Right forelimb (tissue), 1 donor: ENCODE measurements around the gene MEOX1.
A peak's percentile ranks its signal among the peaks of the same experiment; 100 is the strongest.

Experiments
- DNase-seq: peaks from one replicate; pipeline ENCODE4 v3.0.0-alpha.2; 2018

MEOX1 gene

DNA sequence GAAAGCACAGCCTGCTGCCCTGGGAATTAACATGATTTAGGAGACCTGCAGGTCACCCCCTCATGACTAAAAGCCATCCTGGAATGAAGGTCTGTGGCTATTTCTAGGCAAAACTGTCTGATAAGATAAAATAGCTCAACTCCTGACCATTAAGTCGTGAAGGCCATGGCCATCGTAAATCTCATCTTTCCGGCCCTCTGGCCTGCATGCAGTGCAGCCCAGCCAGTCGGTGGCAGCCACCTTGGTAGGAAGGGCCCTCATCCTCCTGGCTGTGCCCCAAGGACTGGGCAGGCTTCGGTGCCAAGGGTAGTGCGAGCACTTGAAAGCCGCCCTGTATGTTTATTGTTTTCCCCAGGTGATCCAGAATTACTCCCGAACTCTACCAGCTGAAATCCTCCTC lies 18.2 kb upstream of the MEOX1 start:
- DNase-seq = no peak

DNA sequence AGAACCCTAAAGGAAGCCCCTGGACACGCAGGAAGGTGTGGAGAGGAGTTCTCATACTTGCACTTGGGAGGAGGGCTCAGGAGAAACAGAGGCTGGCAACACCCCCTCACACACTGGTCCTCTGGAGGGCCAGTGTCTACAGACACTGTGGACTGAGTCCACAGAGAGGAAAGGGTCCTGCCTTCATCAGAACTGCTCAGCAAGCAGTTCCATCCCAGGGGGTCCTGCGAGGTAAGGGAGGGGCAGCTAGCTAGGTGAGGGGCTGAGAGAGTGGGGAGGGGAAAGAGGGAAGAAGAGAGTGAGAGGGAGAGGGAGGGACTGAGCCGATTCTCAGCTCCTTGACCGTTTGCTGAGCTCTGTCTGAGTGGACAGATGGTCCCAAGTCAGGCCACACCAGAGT lies 17.7 kb upstream of the MEOX1 start:
- no peak for DNase-seq

DNA sequence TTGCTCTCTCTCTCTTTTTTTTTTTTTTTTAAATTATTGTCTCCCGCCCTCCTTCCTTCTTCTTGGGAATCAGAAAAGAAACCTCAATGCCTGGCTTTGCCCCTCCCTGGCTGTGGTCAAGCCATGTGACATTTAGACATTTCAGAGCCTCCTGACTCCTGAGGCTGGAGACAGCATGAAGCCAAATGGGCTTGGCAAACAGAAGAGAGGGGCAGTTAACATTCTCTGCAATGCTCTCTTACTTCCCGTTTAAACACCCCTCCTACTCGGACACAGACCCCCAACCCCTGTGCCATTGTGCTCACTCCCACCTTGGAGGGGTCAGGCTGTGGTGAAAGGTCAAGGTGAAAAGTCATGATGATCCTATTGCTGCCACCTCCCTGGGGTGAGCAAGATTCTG lies 14.7 kb upstream of the MEOX1 start:
- no peak for DNase-seq

DNA sequence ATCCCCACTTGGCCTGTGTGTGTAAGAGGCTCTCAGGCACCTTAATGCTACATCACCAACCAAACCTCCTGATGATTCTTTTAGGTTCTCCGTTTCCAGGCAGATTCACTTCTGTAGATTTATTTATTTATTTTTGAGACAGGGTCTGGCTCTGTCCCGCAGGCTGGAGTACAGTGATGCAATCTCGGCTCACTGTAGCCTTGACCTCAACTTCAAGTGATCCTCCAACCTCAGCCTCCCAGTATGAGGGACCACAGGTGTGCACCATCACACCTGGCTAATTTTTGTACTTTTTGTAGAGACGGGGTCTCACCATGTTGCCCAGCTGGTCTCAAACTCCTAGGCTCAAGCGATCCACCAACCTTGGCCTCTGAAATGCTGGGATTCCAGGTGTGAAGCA lies 12.7 kb upstream of the MEOX1 start:
- no peak for DNase-seq

DNA sequence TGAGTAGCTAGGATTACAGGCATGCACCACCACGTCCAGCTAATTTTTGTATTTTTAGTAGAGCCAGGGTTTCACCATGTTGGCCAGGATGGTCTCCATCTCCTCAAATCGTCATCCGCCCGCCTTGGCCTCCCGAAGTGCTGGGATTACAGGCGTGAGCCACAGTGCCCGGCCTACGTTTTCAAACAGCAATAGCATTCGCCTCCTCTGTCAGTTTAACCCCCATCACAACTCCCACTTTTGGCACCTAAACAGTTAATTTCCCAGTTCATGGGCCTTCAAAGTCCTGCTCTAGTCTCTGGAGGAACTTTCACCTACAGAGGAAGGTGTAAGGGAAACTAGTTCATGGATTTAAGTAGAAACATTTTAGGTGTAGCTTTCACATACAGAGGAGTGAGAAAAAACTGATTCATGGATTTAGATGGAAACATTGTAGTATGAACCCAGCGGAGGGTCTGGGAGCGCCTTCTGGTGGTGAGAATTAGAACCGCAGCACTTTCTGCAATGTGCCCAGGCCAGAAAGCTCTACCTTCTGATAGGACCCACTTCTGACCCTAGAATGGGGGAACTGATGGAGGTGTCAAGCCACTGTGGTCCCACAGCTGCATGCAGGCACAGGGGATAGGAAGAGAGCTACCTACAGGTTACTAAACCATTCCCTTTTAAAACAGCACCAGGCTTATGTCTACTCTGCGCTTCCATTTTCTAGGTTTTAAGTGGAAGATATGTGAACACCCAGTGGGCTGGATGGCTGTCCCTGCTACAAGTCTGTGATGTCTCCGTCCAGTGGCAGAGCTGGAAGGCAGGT lies 12.0 kb upstream of the MEOX1 start:
- peak; percentile 84 for DNase-seq

DNA sequence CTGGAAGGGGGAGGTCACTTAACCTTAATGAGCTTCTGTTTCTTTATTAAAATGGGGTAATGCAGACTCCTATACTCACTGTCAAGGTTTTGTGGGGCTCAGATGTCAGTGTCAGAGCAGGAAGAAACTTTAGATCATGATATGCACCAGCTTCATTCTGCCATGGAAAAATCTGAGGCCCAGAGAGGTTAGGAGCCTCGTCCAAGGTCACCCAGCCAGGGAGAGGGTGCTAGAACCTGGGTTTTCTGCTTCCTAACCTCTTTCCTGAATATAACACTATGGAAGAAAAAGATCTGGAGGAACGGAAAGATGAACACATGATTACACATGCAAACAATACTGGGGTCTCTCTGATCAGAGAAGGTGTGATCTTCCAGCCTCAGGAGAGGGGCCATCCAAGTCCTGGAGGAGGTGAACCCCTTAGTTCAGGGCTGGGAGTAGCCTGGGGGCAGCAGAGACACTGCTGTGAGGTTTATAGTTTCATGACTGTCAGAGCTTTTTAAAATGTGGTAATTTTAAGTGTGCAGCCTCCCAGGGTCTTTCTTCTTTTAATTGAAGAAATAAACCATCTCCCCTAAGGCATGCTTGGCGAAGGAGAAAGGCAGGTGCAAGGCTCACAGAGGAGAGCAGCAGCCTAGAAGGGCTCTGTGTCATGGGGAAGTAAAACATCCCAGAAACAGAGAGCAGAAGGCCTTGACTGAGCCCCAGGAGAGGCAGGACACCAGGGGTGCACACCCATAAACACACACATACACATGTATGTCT lies 10.2 kb upstream of the MEOX1 start:
- DNase-seq = no peak

DNA sequence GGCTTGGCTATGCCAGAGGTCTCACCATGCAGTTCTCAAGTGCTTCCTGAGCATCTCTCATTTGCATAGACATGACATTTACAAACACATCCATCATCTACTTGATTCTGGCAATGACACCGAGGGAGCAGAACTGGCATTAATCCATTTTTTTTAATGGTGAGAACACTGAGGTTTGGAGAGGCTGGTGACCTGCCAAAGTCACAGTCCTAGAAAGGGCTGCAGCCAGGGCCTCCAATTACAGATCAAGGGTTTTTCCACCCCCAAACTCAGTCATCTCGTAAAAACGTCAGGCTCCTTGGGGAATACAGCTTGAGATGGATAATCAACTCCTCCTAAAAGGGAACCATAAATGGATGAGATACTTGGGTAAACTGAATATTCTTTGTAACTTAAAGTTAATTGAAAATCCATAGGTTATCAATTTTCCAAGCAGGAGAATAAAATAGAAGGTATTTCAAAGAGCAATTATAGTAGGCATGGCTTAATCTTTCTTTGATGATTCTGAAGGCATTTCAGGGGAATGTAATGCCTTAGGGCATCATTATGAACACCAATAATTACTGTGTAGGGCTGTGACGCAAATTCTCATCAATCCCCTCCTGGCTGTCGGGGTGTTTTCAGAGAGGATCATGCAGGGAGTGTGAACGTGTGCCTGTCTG lies 9.4 kb upstream of the MEOX1 start:
- DNase-seq = no peak

DNA sequence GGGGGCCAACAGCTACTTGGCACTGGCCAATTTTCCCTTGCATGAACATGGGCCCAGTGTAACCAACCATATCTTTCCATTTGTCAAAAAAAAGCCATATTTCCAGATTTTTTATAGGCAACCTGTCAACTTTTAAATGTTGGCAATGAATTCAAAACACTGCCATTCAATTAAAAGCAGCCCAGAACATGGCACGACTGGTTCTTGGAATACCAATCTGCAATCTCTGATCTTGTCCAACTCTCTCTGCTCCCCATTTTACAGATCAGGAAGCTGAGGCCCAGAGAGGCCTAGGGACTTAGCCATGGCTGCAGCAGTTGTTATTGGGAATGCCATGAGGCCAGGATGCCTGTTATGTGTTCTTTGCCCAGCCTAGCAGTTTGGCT lies 8.9 kb upstream of the MEOX1 start:
- no peak for DNase-seq

DNA sequence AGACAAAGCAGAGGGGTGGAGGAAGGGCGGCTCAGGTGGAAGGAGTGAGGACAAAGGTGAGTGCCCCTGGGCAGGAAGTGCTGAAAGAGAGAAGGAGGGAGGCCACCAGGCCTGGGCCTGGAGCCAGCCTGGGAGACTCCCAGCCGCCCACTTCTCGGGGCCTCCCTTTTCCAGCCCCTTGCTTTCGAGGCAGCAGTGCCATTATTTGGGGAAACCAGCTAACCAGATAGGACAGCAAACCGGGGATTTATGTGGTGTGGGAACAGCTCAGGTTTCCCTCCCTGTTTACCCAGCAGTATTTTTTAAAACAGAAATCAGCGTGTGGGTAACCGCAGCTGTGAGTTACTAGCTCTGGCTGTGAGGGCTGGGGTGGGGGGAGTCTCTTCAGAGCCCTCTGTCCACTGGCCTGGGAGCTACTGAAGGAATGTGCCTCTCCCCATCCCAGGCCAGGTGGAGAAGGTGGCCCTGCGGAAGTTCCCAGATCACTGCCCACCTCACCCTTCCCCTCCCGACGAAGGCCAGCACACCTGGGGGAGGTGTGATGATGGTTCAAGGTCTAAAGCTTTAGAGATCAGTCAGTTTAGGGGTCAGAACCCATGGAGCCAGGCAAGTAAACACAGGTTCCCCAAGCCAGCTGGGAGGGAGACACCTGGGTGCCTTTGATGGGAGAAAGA lies 8.4 kb upstream of the MEOX1 start:
- DNase-seq = no peak

DNA sequence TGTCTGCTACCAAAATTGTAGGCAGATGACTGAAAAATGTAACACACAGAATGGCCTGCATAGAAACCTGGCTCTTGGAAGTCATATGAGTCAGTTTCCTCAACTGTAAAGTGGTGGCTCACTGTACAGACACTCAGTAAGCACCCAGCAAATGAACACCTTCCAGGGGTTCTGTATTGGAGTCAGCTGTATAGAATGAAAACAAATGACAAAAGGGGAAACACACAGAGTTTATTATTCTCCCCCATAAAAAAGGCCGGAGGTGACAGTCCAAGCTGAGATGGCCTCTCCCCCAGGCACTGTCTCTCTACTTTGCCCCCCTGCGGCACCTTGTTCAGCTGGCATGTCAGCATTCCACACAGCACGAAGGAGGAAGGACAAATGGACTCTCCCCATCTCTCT lies 6.2 kb upstream of the MEOX1 start:
- DNase-seq = no peak

DNA sequence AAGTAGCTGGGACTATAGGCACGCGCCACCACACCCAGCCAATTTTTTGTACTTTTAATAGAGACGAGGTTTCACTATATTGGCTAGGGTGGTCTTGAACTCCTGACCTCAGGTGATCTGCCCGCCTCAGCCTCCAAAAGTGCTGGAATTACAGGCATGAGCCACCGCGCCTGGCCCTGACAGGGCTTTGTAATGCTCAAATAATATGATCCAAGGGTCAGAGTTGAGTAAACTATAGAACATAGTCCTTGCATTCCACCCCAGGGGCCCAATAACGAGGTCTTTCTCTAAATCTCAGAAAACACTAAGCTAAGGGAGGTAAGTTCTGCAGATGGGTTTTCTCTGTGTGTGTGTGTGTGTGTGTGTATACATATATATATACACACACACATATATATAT lies 5.8 kb upstream of the MEOX1 start:
- DNase-seq = no peak

DNA sequence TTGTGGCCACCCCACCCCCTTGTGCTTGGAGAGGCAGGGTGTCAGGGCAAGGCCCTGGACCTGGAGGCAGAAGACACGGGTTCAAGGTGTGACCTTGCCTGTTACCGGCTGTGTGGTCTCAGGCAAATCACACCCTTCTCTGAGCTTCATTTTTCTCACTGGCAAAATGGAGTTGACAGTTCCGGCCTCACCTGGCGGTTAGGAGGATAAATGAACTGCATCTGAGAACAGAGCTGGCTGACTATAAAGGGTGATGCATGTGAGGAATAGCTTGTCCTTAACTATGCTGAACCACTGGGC lies 4.2 kb upstream of the MEOX1 start:
- no peak for DNase-seq

DNA sequence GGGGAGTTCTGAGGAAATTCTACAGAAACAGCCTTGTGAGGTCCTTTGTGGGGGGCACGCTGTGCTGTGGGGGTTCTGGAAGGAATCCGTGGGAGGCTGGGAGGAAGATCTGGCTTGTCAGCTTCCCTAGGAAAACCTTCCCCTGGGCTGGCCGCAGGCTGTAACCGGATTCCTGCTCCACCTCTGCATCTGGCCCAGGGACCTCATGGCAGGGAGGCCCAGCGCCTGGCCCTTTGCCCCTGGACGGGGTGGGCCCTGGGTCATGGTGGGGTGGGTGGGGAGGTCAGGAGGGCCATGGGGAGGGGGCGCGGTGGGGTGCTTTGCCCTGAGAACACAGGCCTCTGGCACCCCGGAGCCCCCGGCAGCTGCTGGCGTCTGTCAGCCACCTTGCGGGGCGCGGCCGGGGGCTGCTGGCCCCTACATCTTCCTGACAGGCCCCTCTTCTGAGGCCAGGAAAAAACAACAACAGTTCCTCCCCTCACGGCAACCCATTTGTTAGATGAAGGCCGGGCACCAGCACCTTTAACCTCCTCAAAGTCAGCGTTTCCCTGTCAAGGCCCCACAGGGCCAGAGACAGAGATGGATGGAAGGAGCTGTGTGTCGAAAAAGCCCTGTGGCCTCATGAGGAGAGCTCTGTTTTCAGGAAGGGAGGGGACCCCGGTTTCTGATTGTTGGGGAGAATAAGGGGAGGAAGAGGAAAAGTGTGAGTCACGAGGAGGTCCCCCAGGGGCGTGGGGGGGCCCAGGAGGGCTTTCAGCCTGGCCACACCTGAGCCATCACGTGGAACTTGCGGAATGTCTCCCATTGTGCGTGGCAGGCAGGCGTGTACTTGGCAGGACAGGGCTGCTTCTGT lies 3.6 kb upstream of the MEOX1 start:
- peak; percentile 78 for DNase-seq

DNA sequence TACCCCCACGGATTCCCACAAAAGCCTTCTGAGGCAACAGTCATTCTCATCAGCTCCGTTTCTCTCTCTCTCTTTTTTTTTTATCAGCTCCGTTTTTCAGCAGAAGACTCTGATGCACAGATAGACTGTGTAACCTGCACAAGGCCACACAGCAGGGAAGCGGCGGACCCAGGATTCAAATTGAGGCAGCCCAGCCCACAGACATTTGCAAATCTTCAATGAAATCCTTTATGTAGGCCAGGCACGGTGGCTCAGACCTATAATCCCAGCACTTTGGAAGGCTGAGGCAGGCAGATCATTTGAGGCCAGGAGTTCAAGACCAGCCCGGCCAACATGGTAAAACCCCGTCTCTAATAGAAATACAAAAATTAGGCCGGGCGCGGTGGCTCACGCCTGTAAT lies 2.4 kb upstream of the MEOX1 start:
- no peak for DNase-seq

DNA sequence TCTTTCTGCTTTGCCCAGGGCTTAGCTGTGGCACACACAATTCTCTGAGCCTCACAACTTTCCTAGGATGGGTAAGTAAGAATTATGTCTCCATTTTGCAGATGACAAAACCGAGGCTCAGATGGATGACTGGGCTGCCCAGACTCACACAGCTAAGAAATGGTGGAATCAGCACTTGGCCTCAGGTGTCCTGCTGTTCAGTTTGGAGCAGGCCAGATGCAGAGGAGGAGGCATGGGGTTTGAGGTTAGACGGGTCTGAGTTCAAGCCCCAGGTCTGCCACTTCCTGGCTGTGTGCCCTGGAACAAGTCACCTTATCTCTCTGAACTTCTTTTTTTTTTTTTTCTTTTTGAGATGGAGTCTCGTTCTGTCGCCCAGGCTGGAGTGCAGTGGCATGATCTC lies 1.7 kb upstream of the MEOX1 start:
- DNase-seq = no peak

DNA sequence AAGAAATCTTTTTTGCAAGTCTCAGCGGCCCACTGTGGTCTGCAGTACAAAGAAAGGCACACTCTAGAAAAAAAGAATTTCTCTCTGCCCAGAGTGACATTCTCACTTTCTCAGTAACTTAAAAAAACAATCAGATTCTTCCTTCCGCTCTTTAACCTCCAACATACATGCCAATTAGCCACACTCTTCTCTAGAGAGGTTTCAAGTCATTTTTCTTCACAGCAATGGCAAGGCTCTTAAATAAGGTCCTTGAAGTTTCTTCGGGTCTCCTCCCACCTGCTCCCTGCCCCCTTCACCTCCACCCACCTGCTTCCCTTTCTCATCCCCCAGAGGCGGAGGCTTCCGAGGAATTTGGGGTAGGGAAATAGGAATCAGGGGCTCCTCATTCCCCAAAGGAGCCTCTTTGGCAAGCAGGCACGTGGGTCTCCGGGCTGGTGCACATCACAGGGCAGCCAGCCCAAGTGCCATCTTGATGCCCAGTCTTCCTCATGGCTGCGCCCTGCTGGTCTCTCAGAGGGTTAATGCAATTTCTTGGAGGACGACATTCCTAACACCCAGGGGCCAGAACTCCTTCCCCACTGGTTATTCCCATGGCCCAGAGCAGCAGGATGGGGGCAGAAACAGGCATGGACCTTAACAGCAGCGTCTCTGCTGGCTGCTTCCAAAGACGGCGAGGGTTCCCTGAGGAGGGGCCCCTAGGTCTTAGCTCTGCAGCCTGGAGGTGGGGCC lies 855 bp upstream of the MEOX1 start:
- no peak for DNase-seq

DNA sequence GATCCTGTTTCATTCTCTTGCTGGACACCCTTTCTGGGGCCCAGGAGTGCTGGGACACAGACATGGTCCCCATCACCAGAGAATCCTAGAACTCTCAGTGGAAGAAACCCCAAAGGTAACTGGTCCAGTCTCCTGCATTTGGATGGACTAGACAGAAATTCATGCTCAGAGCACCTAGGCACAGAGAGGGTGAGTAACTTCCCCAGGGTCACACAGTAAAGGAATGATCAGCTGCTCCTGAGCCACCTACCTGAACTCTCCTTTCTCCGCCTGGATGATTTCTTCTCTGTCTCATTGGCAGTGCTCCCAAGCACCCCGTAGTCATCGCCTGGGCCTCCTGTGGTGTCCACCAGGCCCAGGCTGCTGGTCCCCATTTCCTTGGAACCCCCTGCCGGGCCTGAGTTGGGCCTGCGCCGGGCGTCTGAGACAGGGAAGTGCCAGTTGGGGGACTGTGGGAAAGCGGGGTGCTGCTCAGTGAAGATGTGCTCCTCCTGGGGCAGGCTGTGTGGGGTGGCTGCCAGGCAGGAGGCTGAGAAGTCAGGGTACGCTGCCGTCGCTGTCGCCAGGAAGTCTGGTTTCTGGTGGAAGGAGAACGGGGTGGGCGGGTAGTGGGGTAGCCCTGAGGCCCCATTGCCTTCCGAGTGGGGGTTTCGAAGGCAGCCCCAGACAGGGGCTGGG lies 767 bp downstream of the MEOX1 start:
- DNase-seq = no peak

DNA sequence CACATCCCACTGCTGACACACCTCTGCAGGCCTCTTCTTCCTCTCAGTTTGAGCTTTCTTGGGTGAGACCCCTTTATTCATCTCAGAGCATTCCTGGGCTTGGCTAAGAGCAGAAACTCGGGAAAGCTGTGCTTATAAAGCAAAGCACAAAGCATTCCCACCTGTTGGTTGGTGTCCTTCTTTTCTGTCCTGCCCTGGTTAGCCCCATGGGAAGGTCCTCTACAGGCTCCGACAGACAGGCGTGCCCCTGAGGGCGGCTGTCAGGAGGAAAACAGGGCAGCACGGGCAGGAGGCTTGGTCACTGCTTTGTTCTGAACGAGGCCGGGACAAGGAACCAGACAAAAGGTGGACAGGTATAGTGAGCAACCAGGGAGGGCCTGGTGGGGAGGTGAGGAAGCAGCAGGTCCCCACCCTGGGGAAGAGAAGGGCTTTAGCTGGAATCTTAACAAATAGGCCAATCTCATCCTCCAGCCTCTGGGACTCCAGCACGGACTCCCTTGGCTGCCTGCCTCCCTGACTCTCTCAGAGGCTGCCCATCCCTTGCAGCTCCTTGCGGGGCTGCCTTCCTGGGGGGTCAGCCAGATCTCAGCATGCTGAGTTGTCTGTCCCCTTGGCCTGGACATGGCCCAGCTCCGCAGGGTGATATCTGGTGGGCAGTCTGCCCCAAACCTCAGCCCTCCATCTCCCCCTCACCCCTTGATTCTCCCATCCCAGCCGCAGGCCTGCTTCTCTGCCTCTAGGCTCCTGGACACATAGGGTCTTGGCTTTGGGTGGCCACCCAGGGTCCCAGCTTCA lies 1.7 kb downstream of the MEOX1 start:
- no peak for DNase-seq

DNA sequence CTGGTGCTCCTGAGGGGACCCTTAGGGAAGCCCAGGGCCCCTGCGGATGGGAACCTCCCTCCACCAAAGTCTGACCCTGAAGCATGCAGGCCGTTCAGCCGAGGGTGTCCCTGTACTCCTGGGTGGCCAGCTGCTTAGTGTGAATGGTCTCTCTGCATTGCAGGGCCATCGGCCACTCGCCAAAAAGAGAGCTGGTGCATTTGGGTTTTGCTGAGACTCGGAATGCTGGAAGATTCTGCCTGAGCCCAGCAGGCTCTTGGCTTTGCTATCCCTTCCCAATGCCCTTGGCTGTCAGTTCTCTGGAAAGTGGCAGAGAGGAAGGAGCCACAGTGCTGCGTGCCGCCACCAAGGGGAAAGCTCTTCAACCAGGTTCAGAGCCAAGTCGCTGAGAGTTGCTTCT lies 2.8 kb downstream of the MEOX1 start:
- DNase-seq = no peak

DNA sequence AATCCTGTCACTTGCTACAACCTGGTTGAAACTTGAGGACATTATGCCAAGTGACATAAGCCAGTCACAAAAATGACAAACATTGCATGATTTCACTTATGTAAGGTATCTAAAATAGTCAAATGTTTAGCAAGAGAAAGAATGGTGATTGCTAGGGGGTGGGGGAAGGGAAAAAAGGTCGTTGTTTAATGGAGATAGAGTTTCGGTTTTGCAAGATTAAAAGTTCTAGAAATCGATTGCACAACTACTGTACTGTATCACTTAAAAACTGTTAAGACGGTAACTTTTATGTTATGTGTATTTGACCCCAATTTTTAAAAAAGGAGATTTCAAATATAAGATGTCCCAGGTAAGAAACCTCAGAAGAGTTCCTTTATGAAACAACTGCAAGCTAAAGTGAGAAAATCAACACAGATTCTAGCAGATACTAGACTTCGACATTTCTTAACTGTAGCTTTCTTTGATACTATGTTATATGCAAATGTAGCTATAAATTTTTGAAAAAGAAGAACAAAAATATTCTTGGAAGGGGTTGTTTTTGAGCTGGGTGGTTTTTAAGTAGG lies 5.9 kb downstream of the MEOX1 start:
- DNase-seq = no peak
